RPMI7951 (cell line): ENCODE data around the gene ADH7. TPM values are rescaled to one million over a fixed set of nuclear protein-coding genes. Genes with fewer than 3 reads are reported as not detected.
A peak's percentile ranks its signal among the peaks of the same experiment; 100 is the strongest.
"Not testable (repeated sequence)": the region's sequence is repeated elsewhere in the genome, so short reads cannot be mapped to it uniquely, and the experiment has no call there.

ENCODE experiments used
- DNase-seq: peaks from one replicate; pipeline ENCODE4 v3.0.0-alpha.2; 2012; ENCODE audit warnings: low read depth
- total RNA-seq: library from RNA; depleted of rRNA; stranded (reverse); fragments of >200 nt; shearing (Covaris generic); gene quantifications from 2 replicates; pipeline ENCODE4 v1.2.3, GENCODE V29; 2014

The ADH7 gene
- total RNA-seq, 1 experiment from 2014 or later: not detected

DNA sequence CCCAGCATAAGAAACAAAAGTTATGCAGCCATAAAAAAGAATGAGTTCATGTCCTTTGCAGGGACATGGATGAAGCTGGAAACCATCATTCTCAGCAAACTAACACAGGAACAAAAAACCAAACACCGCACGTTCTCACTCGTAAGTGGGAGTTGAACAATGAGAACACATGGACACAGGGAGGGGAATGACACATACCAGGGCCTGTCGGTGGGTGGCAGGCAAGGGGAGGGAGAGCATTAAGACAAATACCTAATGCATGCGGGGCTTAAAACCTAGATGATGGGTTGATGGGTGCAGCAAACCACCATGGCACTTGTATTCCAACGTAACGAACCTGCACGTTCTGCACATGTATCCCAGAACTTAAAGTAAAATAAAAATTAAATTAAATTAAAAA lies 19.4 kb downstream of the ADH7 start:
- DNase-seq: peak; percentile 36

DNA sequence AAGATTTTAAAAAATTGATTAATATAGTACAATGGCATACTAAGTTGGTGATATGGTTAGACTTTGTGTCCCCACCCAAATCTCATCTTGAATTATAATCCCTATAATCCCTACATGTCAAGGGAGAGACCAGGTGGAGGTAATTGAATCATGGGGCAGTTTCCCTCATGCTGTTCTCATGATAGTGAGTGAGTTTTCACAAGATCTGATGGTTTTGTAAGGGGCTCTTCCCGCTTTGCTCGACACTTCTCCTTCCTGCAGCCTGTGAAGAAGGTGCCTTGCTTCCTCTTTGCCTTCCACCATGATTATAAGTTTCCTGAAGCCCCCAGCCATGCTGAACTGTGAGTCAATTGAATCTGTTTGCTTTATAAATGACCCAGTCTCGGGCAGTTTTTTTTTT lies 20.2 kb downstream of the ADH7 start:
- not testable (repeated sequence) for DNase-seq

DNA sequence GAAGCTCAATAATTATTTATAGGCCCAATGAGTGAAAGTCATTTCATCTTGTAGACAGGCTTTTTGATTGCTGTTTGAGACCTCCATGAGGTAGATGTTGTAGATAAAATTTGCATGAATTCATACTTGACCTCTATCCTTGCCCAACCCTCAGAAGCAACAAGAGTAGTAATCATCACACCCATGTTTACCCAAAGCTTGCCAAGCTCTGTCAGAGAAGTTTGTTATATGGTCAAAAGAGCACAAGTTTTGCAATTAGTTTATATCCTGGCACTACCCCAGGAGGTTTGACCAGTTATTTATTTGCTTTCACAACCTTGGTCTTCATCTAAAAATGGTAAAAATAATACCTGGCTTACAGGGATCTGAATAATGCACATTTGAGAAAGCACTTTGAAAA lies 20.7 kb downstream of the ADH7 start:
- DNase-seq: no peak

DNA sequence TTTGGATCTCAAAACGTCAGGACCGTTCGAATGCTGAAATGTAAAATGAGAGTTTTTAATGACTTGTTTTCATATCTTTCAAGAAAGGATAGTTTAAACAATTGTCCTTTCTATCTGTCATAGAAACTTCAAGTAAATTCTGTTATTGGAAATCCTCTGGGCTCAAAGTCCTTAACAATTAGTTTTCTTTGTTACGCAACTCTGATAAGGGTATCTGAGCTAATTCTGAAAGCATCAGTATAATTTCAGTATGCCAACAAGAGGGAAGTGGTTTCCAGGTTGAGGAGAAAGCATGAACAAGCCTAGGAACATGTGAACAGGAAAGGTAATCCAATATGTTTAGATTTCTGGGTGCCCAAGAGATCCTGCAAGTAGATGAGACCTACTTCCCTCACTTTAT lies 22.0 kb downstream of the ADH7 start:
- DNase-seq: no peak

DNA sequence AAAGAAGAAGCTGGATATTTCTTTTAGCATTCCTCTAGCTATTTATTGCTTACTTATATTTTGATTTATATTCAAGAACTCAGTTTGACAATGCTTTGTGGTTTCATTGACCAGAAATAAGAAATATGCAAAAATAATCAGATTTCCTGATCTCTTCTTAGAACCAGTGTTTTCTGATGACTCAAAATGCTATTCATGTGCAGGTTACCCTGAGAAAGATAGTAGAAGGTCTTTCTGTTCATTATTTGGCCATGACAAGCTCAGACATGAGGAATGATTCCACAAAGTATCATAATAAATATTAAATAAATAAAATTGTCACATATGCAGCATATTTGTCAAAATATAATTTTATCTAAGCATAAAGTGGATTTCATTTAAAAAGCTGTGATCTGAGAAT lies 24.1 kb downstream of the ADH7 start:
- DNase-seq: no peak

DNA sequence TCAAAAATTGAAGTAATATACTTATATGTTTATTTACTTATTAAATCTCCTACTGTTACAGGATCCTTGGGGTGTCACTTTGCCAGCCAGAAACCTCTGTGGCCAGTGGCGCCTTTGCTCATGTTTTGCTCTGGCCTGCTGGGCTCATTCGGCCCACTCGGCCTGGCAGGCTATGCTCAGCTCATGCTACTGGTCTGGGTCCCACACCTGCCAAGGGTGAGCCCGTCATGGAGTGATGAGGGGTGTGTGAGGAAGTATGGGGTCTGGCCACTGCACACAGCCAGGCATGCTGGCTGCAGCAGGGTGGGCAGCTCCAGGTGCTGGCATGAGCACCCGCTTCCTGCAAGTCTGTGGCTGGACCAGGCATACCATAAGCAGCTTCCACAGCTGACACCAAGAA lies 25.1 kb downstream of the ADH7 start:
- no peak for DNase-seq

DNA sequence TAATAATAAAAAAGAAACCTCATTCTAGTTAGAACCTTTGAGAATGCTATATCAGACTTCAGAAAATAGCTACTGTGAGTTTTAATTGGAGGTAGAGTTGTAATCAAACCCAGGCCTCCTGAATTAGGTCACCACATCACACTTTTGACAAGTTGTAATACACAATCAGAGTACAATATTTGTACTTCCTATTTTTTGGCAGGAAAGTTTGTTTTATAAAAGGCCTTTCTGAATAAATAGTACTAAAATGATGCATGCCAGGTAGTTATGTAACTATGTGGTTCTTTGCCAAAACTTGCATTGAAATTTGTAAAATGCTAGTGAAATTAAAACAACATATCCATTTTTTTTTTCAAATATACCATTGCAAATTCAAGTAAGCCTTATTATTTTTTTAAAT lies 26.8 kb downstream of the ADH7 start:
- no peak for DNase-seq

DNA sequence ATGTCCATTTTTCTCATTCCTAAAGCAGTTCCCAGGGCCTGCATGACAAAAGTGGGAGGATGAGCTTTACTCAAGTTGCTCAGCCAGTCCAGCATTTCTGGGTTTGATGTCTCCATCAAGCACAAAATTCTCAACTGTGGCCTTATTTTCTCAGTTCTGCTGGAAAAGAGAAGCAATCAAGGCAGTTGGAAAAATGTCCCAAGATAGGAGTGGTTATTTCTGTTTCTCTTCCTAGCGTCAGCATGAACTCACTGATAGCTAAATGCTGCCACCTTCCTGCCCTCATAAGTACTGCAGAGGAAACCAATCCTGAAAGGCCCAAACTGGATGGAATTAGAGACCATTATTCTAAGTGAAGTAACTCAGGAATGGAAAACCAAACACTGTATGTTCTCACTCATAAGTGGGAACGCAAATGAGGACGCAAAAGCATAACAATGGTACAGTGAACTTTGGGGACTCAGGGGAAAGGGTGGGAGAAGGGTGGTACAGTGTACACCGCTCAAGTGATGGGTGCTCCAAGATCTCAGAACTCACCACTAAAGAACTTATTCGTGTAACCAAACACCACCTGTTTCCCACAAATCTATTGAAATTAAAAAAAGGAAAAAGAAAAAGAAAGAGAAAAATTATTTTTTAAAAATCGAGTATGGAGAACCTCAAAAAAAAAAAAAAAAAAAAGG lies 29.6 kb downstream of the ADH7 start:
- peak; percentile 72 for DNase-seq

DNA sequence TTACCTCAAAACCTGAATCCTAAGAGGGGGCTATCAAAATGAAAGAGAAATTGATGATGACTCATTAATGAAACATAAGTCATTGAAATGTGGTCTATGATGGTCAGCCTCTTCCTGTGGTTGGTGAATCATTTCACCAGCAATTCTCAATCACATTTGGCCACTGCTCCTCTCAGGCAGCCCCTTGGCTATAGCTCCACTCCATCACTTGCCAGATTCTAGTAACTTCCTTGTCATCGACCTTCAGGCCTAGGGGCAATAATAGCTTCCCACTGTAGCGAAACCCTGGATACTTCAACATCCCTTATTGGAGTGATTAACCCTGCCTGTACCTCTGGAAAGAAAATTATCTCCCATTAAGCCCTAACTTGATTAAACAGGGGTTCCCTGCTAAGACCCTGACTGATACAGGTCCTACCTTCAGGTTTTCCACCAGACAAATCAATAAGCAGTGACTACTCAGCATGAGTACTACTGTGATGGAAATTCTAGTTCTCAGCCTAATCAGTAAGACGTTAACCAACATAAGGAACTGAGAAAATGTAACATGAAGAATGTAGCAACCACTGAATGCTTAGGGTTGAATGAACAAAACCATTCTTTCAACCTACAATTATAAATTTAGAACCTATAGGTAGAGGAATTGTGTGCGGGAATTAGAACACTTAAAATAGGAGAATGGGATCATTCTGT lies 30.4 kb downstream of the ADH7 start:
- DNase-seq: peak; percentile 97

DNA sequence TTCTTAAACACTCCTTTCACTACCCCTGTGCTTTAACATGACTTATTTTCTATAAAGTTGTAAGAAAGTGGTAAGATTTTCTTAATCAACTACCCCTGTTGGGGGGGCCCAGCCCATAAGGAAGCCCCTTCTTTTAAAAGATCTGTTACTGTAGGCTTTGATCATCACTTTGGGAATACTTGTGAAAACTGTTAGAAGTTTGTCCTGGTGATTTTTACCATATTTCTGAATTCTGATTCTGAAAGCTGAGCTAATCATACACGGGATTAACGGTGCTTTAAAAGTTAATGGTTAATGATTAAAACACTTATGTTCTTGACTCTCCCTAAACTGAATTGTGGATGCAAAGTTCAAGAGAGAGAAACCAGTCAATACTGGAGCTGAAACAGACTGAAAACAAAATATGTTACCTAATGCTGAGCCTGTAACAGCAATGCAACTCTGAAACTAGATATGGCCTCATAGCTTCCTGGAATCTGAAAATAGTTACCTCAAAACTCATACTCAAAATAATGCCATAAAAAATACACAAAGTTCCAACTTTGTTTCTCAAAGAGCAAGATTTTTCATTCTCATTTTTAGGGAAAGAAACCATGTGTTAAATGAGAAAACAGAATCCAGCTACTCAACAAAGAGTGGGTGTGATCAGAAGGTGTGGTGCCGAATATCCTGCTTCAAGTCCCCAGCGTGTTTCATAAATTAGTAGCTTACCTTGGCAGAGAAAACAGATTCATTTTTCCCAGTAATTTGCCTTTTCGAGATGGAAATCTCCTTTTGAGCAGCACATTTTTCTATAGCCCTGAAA lies 31.6 kb downstream of the ADH7 start:
- DNase-seq: no peak

DNA sequence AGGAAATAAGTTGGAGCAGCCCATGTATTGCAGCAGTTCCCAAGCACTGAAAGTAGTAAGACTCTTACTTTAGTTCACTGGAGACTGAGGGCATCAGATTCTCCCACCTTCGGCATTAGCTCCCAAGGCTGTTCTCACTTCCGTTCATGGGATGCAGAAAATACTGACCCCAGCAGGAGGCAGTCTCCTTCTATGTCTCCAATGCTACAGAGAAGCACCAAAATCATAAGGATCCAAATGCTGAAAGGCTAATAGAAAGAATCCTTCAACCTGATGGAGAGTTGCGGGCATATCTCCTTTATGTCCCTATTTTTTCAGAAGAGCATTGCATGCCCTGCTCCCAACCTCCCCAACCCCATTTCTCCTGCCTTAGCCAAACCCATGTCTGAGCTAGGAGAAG lies 32.4 kb downstream of the ADH7 start:
- DNase-seq: no peak

DNA sequence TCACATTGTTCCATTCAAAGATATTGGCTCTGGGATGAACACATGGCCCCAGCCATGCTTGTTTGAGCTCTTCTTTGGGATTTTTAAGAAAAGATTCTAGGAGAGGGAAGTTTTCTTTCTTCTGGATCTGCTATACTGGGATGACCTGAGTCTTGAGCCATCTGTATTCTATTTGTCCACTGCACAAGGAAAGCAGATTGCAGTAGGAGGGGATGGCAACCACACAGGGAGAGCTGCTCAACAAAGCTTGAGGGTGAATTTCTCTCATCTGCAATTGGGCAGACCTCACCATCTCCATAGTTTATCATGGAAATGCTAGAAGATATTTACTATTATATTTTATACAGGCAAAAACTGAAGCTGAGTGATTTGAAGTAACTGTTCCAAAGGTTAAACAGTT lies 34.3 kb downstream of the ADH7 start:
- no peak for DNase-seq

DNA sequence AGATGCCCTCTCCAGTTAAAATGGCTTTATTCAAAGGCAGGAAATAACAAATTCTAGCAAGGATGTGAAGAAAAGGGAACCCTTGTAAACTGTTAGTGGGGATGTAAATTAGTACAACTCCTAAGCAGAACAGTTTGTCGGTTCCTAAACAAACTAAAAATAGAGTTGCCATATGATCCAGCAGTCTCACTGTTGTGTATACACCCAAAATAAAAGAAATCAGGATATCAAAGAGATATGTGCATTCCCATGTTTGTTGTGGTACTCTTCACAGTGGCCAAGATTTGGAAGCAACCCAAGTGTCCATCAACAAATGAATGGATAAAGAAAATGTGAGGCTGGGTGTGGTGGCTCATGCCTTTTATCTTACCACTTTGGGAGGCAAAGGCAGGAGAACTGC lies 36.1 kb downstream of the ADH7 start:
- DNase-seq: no peak

DNA sequence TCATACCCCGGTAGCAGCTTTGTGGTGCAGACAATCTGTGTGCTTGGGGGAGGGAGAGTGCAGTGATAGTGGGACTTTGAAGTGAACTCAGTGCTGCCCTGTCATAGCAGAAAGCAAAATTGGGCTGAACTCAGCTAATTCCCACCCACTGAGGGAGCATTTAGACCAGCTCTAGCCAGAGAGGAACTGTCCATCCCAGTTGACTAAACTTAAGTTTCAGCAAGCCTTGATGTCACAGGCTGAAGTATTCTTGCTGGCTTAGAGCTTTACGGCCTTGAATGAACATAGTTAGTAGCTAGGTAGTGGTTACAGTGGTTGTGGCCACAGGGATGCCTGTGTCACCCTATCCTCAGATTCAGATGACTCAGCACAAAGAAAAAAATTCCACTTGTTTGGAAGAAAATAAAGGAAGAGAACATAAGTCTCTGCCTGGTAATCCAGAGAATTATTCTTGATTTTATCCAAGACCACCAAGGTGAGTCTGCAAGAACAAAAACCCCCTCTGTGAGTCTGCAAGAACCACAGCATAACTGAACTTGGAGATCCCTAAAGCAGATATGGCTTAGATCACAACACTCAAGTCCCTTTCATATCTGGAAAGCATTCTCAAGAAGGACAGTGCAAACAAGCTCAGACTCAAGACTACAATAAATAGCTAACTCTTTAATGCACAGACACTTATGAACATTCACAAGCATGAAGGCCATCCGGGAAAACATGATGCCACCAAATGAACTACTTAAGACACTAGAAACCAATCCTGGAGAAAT lies 39.4 kb downstream of the ADH7 start:
- peak; percentile 90 for DNase-seq

DNA sequence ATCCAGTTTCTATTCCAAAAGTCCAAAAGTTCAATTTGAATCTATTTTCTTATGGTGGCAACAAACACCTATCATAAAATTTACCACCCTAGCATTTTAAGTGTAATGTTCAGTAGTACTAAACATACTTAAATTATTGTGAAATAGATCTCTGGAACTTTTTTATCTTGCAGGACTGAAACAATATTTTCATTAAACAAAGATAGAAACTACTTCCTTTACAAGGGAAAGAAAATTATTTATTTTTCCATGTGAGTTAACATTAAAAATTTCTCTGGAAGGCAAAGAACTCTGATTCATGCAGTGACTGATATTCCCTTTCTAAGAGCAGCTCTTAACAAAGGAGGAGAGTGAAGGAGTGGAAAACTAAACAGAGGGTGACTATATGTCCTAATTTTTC lies 40.2 kb downstream of the ADH7 start:
- DNase-seq: no peak

DNA sequence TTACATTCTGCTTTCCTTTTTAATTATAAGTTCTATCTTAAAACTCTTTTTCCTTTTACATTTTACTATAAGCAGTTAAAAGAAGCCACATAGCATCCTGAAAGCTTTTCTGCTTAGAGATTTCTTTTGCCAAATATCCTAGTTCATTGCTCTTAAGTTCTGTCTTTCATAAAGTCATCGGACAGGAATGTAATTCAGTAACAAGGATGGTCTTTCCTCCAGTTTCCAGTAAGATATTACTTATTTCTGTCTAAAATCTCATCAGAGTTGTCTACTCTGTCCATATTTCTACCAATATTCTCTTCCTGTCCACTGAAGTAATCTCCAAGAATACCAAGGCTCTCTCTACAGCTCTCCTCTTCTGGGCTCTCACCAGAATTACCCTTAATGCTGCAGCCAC lies 45.1 kb downstream of the ADH7 start:
- DNase-seq: no peak

DNA sequence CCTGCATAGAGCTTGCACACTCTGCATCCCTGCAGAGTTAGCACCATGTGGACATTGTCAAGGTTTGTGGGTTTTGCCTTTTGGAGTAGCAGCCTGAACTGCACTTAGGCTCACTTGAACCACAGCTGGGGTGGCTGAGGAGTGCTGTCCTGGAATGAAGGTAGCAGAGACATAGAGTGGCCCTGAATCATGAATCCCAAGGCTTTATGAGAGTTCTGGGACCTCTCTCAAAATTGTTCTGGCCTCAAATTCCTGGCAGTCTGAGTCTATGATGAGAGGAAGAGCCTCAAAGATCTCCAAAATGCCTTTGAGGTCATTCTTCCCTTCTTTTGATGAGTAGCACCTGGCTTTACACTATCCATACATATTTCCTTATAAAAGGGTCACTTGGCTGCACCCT lies 45.5 kb downstream of the ADH7 start:
- no peak for DNase-seq

DNA sequence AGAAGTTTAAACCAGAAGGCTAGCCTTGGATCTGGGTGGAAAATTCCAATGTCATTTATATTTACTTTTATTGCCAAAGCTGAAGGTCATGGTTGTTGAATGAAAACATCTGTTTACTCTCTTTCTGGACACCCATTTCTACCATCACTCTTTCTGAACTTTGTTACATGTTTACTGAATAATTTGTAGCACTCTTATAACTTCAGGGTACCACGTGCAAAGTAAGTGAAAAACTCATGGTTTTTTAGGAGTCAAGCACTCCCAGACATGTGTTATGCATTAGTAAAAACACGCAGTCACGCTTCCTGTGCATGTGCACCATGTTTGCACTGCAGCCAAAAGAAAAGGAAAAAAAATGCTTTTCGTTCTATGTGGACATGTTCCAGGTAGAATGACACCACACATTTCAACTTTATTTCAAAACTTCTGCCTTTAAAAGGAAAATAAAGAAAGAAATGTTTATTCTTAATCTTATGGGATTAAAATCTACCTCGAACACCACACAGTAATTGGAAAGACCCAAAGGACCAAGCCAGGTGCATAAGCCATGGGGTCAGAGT lies 51.2 kb downstream of the ADH7 start:
- peak; percentile 93 for DNase-seq

DNA sequence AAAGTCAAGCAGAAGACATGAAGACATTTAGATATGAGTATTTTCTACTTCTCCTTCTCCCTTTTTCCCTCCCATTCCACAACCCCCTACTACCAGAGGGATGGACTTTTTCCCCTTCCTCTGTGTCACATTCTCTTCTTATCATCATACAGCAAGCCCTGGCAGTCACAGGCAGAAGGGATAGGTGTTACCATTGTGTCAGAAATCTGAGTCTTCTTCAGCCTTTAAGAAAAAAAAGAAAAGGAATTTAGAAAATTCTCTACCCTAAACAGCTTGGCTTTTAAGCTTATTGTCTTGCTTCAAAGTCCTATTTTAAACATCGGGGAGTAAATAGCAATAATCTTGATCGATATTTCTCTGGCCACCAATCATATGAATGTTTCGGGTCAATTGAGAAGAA lies 51.7 kb downstream of the ADH7 start:
- no peak for DNase-seq

DNA sequence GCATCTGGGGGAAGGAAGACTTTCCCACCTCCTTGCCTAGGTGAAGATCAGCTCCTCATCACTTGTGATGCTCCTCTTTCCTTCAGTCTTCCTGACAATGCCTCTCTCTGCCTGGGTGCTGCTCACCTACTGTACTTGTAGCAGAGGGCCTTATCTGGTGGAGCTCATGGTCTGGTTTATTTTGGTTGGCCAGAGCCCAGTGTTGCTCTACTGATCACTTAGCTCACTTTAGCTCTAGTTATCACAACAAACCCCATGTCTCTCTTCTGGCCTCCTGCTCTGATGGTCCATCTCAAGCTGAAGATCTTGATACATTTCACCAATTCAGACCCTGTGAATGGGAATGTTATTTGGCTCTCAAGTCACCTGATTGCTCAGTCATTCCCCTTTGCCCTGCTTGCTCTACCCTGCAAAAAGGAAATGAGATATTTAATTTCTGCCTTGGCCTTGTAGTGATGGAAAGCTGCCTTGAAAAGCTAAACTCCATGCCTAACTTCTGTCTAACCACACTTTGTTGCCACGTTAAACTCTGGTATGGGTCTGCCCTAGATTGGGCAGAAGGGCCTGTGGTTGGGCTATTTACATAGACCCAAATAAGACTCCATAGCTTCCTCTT lies 52.3 kb downstream of the ADH7 start:
- DNase-seq: no peak

DNA sequence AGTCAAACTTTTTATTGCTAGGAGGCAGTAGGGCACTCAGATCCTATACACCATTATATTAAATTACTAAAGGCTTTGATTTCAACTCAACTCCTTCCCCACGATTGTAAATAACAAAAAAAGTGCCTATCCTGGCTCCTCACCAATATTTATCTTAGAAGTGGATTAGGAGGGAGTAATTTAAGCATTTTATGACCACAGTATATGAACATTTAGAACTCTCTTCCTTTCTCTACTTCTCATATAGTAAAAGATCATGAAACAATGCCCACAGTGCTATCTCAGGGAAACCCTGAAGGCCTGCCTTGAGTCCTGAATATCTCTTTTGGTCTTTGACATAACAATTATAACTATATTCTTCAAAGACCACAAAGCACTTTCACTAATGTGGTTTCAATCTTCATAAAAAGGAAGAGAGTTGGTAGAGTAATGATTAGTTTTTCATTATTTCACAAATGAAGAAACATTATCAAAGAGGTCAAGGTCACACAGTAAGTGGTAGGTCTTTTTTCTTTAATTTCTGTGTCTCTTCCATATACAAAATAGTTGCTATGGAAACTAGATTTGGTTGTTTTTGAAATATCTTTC lies 53.5 kb downstream of the ADH7 start:
- DNase-seq: no peak
